GM19452 (cell line): ENCODE measurements around the gene CXCL12.

Experiments
- ATAC-seq: cut with Tn5 transposase; IDR thresholded peaks from one replicate; pipeline ENCODE4 v1.9.1; 2021; ENCODE audit not compliant: unreplicated experiment

The CXCL12 gene

DNA sequence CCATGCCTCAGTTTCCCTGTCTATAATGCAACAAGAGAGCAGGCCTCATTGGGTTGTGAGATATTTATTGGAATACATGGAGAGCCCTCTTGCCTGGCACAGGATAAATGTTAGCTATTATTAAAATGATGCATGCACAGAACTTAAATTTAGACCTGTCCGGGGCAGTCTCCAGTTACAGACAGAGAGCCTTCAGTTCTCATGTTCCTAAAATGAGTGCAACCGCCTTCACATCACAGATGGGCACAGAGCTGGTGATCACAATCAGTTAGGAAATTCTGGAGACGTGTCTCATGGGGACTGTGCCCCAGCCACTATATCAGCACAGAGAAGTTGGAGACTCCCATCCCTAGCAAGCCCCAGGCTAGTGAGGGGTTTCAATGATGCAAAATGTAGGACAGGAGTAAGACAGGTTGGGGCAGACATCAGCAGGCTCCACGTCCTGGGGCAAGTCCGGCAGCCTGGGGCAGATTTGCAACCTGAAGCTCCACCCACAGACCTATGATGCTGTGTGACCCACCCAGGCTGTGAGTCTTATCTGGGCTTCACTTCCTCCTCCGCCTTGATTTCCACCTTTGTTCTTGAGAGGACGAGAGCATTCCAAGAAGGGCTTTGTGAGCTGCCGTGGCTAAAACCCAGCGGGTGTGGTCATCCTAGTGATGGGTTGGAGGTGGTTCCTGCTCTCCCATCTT is 49.4 kb downstream of the CXCL12 start:
- ATAC-seq, result no peak

DNA sequence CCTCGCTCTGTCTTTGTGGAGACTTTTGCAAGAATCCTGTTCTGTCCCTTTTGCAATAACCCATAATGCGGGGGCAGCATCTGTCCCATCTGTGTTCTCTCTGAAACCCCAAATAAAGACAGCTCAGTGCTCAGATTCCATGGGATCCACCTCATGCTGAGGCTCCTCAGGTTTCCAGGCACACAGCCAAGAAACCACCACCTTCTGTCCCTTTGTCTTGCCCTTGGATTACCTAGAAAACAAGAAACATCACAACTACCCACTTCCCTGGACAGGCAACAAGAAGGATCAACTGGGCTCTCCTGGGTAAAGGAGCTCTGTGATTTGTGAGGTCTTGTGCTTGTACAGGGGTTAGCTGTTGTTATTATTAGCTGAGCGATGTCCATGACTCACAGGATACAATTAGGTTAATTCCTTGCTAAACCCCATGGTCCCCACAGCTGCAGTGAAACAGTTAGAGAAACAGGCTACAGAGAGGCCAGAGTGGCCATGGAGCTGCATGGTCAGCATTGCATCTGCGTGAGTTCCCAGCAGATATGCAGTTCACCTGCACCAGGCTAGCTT is 50.2 kb downstream of the CXCL12 start:
- ATAC-seq, result no peak

DNA sequence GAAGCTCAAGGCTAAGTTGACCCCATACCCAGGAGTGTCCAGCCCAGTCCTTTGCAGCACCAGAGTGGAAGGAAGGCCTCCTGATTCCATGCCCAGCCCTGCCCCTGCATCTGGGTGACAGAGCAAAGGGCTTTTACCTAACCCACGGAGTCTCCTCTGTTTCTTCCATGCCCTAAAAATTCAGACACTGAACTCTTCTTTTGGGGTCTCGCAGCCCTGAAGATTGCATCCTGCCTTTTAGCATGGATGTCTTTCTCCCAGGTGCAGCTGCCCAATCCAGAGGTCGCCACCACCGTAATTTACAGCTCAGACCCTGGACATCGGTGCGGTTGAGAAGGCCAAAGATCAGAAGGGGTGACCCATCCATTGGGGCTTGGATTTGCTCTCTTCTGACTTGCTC is 50.8 kb downstream of the CXCL12 start:
- no peak for ATAC-seq

DNA sequence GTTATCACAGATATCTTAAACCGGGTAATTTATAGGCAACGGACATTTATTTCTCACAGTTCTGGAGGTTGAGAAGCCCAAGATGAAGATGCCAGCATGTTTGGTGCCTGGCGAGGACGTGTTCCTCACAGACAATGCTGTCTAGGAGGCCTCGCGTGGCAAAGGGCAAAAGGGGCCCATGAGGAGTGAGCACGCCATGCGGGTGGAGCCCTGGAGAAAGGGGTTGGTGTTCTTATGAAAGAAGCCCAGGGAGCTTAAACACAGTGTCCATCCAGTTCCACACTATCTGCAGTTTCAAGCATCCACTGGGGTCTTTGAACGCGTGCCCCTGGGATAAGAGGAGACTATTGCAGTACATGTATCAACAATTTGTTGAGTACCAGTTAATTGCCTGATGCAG is 51.4 kb downstream of the CXCL12 start:
- ATAC-seq, result no peak

DNA sequence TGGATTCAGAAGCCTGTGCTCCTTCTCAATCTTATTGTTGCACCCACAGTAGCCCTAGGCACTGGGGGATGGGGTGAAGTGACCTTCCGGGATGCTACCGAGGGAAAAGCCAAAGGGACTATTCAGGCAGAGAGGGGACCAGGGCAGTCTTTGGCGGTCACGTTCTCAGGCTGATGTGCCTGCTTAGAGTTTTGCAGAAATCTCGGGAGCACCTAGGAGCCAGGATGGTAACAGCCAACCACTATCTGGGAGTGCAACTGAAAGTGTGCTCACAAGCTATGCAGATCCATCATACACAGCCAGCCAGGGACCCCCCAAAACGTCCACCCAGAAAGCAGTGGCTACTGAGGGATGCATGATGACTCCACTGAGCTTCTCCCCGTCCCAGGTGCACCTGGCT is 52.4 kb downstream of the CXCL12 start:
- no peak for ATAC-seq

DNA sequence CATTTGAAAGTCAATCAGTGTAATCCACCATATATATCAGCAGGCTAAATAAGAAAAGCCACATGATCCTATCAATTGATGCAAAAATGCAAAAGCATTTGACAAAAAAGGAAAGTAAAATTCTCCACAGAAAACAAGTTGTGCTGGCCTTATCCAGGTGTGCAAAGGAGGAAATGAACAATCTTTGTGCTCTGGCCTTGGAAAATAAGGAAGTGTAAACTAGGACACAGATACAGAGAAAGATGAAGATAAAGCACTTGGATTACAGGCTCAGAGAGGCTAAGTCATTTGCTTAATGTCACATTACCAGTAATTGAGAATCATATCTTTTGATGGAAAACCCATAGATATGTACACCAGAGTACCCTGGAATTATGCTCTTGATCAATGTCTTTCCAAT is 54.5 kb downstream of the CXCL12 start:
- ATAC-seq, result no peak

DNA sequence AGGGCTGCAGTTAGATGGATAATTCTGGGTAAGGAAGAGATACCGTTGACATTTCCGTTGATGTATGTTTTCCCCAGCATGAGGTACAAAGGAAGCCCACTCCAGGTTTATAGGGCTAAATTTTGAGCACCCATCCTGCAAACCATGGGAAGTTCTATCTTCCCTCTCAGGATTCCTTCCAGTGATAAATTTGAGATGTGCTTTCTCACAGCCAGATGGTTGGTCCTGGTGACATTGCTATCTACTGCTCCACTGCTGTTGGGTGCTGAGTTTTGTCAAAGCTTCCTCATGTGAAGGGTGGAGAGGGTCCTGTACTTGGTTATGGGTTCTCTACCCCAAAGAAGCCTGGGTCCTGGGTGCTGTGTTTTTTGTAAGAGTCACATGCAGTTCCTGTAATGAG is 57.4 kb downstream of the CXCL12 start:
- ATAC-seq, result no peak
